Keratinocyte (primary cell): Measurements from ENCODE around the gene TMEM270. TPM values are rescaled to one million over a fixed set of nuclear protein-coding genes. Genes with fewer than 3 reads are reported as not detected.
A peak's percentile ranks its signal among the peaks of the same experiment; 100 is the strongest.

ENCODE experiments used
- DNase-seq: peaks from one replicate; pipeline ENCODE4 v3.0.0-alpha.2; 2011; ENCODE audit warnings: low read depth, missing footprints, low spot score
- FAIRE-seq: peaks from 2 replicates; lab custom pipeline; 2011; peaks lifted over from hg19 to GRCh38; lab: Jason Lieb, UNC
- H2AFZ ChIP-seq: 2 replicates; pipeline ENCODE4 v1.6.0; 2012; ENCODE audit warnings: low read length, control low read depth, inconsistent platforms; ENCODE audit not compliant: control insufficient read depth
- H3K27ac ChIP-seq: 2 replicates; pipeline ENCODE4 v1.5.1; 2011; ENCODE audit warnings: low read length; ENCODE audit not compliant: control insufficient read depth, insufficient read depth
- H3K27me3 ChIP-seq: 3 replicates; pipeline ENCODE4 v1.6.0; 2011; ENCODE audit warnings: low read length; ENCODE audit not compliant: control insufficient read depth, insufficient read depth; ENCODE audit errors: extremely low read depth
- H3K36me3 ChIP-seq, 2 experiments: 2 replicates in 1 of 2; 3 replicates in 1 of 2; pipeline ENCODE4 v1.5.1; 2011; ENCODE audit warnings: low read length in 2 of 2, mild to moderate bottlenecking in 1 of 2; ENCODE audit not compliant: control insufficient read depth in 2 of 2, insufficient read depth in 2 of 2; ENCODE audit errors: extremely low read depth in 1 of 2
- H3K4me1 ChIP-seq: 3 replicates; pipeline ENCODE4 v1.5.1; 2011; ENCODE audit warnings: low read length; ENCODE audit not compliant: control insufficient read depth, insufficient read depth; ENCODE audit errors: extremely low read depth
- H3K4me2 ChIP-seq: 3 replicates; pipeline ENCODE4 v1.6.0; 2011; ENCODE audit warnings: low read depth, low read length; ENCODE audit not compliant: control insufficient read depth, insufficient read depth; ENCODE audit errors: extremely low read depth
- H3K4me3 ChIP-seq, 3 experiments: fragments of 200-600 bp in 1 of 3; sonication (generic) in 1 of 3; 2 replicates in 2 of 3; 3 replicates in 1 of 3; pipeline ENCODE4 v1.5.1; 2011 to 2016; ENCODE audit warnings: low read length in 3 of 3, mild to moderate bottlenecking in 3 of 3, control low read depth in 2 of 3, inconsistent platforms in 1 of 3, low read depth in 1 of 3, mixed read lengths in 1 of 3, mixed run types in 1 of 3, moderate library complexity in 1 of 3; ENCODE audit not compliant: control insufficient read depth in 2 of 3, insufficient read depth in 2 of 3; ENCODE audit errors: extremely low read depth in 1 of 3
- H3K79me2 ChIP-seq: 2 replicates; pipeline ENCODE4 v1.6.0; 2012; ENCODE audit warnings: low read length; ENCODE audit not compliant: control insufficient read depth, insufficient read depth
- H3K9ac ChIP-seq: 3 replicates; pipeline ENCODE4 v1.6.0; 2011; ENCODE audit warnings: low read length; ENCODE audit not compliant: control insufficient read depth, insufficient read depth; ENCODE audit errors: extremely low read depth
- H3K9me1 ChIP-seq: 3 replicates; pipeline ENCODE4 v1.6.0; 2011; ENCODE audit warnings: low read length; ENCODE audit not compliant: control insufficient read depth, insufficient read depth; ENCODE audit errors: extremely low read depth
- H3K9me3 ChIP-seq: 2 replicates; pipeline ENCODE4 v1.5.1; 2012; ENCODE audit warnings: low read depth, low read length; ENCODE audit not compliant: control insufficient read depth
- H4K20me1 ChIP-seq: 3 replicates; pipeline ENCODE4 v1.6.0; 2011; ENCODE audit warnings: low read length; ENCODE audit not compliant: control insufficient read depth, insufficient read depth; ENCODE audit errors: extremely low read depth
- EZH2 ChIP-seq: IDR thresholded peaks from one replicate; pipeline ENCODE4 v1.6.1; 2012; ENCODE audit warnings: inconsistent platforms, mild to moderate bottlenecking, low read length, moderate library complexity
- dilution Hi-C: fragments of 300-500 bp; cut with MboI; formaldehyde crosslinking; loops from one replicate; pipeline ENCODE4 v1.7.0; 2020; ENCODE audit warnings: low sequenced_read_pairs; ENCODE audit not compliant: extremely low pct_ligation_motif_present
- polyA plus RNA-seq, 5 experiments: library from polyadenylated mRNA; depleted of rRNA in 3 of 5; stranded (reverse) in 3 of 5; stranded (forward) in 1 of 5; unstranded in 1 of 5; fragments of >200 nt; gene quantifications; 1 replicate in 1 of 5; 2 replicates in 3 of 5; 3 replicates in 1 of 5; pipeline versions ENCODE4 v1.2.1 to v1.2.3, GENCODE V29; 2011 to 2012; ENCODE audit warnings: missing spikeins in 2 of 5, low read depth in 1 of 5, low replicate concordance in 1 of 5
- TF ChIP-seq, protein P1 (sequence below), 3 experiments: IDR thresholded peaks in 1 of 3; conservative IDR thresholded peaks in 1 of 3; optimal IDR thresholded peaks in 1 of 3; 2 replicates in 2 of 3; 3 replicates in 1 of 3; pipeline versions ENCODE3 to v1.5.1; 2011; ENCODE audit warnings: low read length in 3 of 3, mild to moderate bottlenecking in 3 of 3, moderate library complexity in 2 of 3, control low read depth in 1 of 3, inconsistent platforms in 1 of 3; ENCODE audit not compliant: insufficient read depth in 2 of 3; ENCODE audit errors: extremely low read depth in 1 of 3

Gene TMEM270
- polyA plus RNA-seq, 1 donor (not counting 4 experiments of a cell fraction or from before 2014, with no cell fraction given), result not detected

GRCh38 chr7:73840715-73841379 is 20.1 kb upstream of the TMEM270 start:
- Histone ChIP-seq H3K27me3 (no peaks in the 10 kb centered on the region), H4K20me1 (no peaks in the 10 kb centered on the region), H3K4me2 (peak overlapping the region; percentile 85), H3K4me3 (no peak overlapping the region), H3K9me1 (no peaks in the 10 kb centered on the region), H3K4me1 (peaks cover 40% of the 10 kb centered on the region), H2AFZ (no peak overlapping the region), H3K9me3 (no peaks in the 10 kb centered on the region), H3K79me2 (no peaks in the 10 kb centered on the region), H3K36me3 (peaks cover 0 to 4% of the 10 kb centered on the region in 2 experiments), H3K9ac (no peak overlapping the region), H3K27ac (no peak overlapping the region)
- dilution Hi-C loops, result no loop called here
- TF ChIP-seq, protein P1, sequence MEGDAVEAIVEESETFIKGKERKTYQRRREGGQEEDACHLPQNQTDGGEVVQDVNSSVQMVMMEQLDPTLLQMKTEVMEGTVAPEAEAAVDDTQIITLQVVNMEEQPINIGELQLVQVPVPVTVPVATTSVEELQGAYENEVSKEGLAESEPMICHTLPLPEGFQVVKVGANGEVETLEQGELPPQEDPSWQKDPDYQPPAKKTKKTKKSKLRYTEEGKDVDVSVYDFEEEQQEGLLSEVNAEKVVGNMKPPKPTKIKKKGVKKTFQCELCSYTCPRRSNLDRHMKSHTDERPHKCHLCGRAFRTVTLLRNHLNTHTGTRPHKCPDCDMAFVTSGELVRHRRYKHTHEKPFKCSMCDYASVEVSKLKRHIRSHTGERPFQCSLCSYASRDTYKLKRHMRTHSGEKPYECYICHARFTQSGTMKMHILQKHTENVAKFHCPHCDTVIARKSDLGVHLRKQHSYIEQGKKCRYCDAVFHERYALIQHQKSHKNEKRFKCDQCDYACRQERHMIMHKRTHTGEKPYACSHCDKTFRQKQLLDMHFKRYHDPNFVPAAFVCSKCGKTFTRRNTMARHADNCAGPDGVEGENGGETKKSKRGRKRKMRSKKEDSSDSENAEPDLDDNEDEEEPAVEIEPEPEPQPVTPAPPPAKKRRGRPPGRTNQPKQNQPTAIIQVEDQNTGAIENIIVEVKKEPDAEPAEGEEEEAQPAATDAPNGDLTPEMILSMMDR (optimal IDR thresholded peaks at IDR 0.05 in 1 of 3, IDR thresholded peaks at IDR 0.05 in 1 of 3, conservative IDR thresholded peaks at IDR 0.05 in 1 of 3; ENCODE audit: extremely low read depth in 1 of 3, insufficient read depth in 2 of 3, low read length in 3 of 3), result no peak
- no peak for TF ChIP-seq EZH2
- no peak for DNase-seq
- FAIRE-seq, result no peak

DNA sequence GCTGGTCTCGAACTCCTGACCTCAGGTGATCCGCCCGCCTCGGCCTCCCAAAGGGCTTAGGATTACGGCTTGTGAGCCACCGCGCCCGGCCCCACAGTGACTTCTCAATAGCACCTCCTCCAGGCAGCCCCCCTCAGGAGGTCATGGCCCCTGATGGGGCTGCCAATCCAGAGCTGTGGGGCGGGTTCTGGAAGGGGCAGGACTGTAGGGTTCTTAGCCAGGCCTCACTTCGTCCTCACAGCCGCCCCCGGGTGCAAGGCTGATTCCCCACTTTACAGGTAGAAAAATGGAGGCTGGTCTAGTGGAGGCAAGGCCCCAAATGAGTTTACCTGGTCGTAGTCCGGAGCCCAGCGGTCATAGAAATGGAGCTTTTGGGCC is 19.3 kb upstream of the TMEM270 start:
- dilution Hi-C loops, result no loop called here
- Histone ChIP-seq H3K9me1 (no peaks in the 10 kb centered on the region), H3K27ac (peak overlapping the region; percentile 78), H3K9me3 (no peaks in the 10 kb centered on the region), H3K9ac (peak overlapping the region; percentile 87), H3K27me3 (no peaks in the 10 kb centered on the region), H3K4me1 (peaks cover 40% of the 10 kb centered on the region), H3K79me2 (no peaks in the 10 kb centered on the region), H3K4me3 (peak overlapping the region; percentile 52 to 80 (median 69)), H3K36me3 (peaks cover 0 to 4% of the 10 kb centered on the region in 2 experiments), H2AFZ (peak overlapping the region; percentile 77), H4K20me1 (no peaks in the 10 kb centered on the region), H3K4me2 (peak overlapping the region; percentile 85)
- TF ChIP-seq, protein P1 (optimal IDR thresholded peaks at IDR 0.05 in 1 of 3, IDR thresholded peaks at IDR 0.05 in 1 of 3, conservative IDR thresholded peaks at IDR 0.05 in 1 of 3; ENCODE audit: extremely low read depth in 1 of 3, insufficient read depth in 2 of 3, low read length in 3 of 3), result no peak
- no peak for TF ChIP-seq EZH2
- no peak for DNase-seq
- no peak for FAIRE-seq
